Esophagus squamous epithelium (tissue), 5 donors: ENCODE results near the gene ACSL5. TPM values are rescaled to one million over a fixed set of nuclear protein-coding genes. Genes with fewer than 3 reads are reported as not detected.

Source experiments
- DNase-seq: peaks from one replicate; lab custom pipeline; 2025; lab: John Stamatoyannopoulos, UW
- H3K27ac ChIP-seq, 4 donors: fragments of 200-600 bp; sonication (generic); one replicate each; pipeline ENCODE4 v1.5.1; 2016 to 2019; ENCODE audit warnings: mild to moderate bottlenecking in 1 of 4
- H3K27me3 ChIP-seq, 4 donors: fragments of 200-600 bp; sonication (generic); 1 replicate in 3 of 4; 2 replicates in 1 of 4; pipeline versions ENCODE4 v1.5.1 to v1.6.0; 2017 to 2021; ENCODE audit warnings: antibody characterized with exemption in 1 of 4
- H3K36me3 ChIP-seq, 3 donors: fragments of 200-600 bp; sonication (generic); one replicate each; pipeline ENCODE4 v1.5.1; 2016 to 2019
- H3K4me1 ChIP-seq, 3 donors: fragments of 200-600 bp; sonication (generic); one replicate each; pipeline ENCODE4 v1.5.1; 2017 to 2019
- H3K4me3 ChIP-seq, 4 donors: fragments of 200-600 bp; sonication (generic); 1 replicate in 3 of 4; 2 replicates in 1 of 4; pipeline ENCODE4 v1.5.1; 2016 to 2019; ENCODE audit warnings: mild to moderate bottlenecking in 2 of 4, moderate library complexity in 1 of 4
- H3K9me3 ChIP-seq, 3 donors: fragments of 200-600 bp; sonication (generic); one replicate each; pipeline ENCODE4 v1.5.1; 2016 to 2019
- CTCF ChIP-seq, 6 experiments: fragments of 450-650 bp in 4 of 6; fragments of 200-600 bp in 2 of 6; sonication (generic) in 2 of 6; IDR thresholded peaks; one replicate each; pipeline ENCODE4 v1.5.1; 2016 to 2019; ENCODE audit warnings: antibody characterized with exemption in 6 of 6, mild to moderate bottlenecking in 4 of 6, moderate library complexity in 4 of 6
- POLR2A ChIP-seq, 4 donors: fragments of 450-650 bp; IDR thresholded peaks; one replicate each; pipeline ENCODE4 v1.6.1; 2017; ENCODE audit warnings: antibody characterized with exemption in 4 of 4, mild to moderate bottlenecking in 4 of 4, moderate library complexity in 3 of 4
- WGBS, 2 donors: methylation state at CpG; one replicate each; pipeline ENCODE4 v1.1.5; 2018; 5-methylcytosine and 5-hydroxymethylcytosine counted together
- intact Hi-C: fragments of 100-400 bp; cut with DNase I; formaldehyde crosslinking; loops from one replicate; pipeline ENCODE4 v1.15.0; 2022
- total RNA-seq, 4 donors: library from RNA; depleted of rRNA; stranded (reverse); fragments of >200 nt; gene quantifications; one replicate each; pipeline ENCODE4 v1.1.0, GENCODE V29; 2016
- donor health status: DM: yes; HTN: yes; CAD: no.

ACSL5 gene
- total RNA-seq, 4 donors from 2014 or later: 5.2 to 15.9 (median 8.2) TPM

GRCh38 chr10:112345743-112346142, 28.2 kb upstream of the ACSL5 start:
- H3K27me3 ChIP-seq: no peaks in the 10 kb centered on the region
- WGBS, 2 donors: 64 to 94% methylated on average over 1 to 6 of the region's 9 CpGs
- intact Hi-C loops: no loop called here

GRCh38 chr10:112346774-112347173, 27.1 kb upstream of the ACSL5 start:
- Histone ChIP-seq H3K4me3 (no peak overlapping the region), H3K27ac (no peak overlapping the region), H3K36me3 (no peaks in the 10 kb centered on the region), H3K4me1 (no peaks in the 10 kb centered on the region), H3K27me3 (no peaks in the 10 kb centered on the region), H3K9me3 (no peaks in the 10 kb centered on the region)
- WGBS, 2 donors: 81 to 96% methylated on average over 2 to 5 of the region's 5 CpGs
- DNase-seq: no peak
- intact Hi-C loops: no loop called here
- TF ChIP-seq POLR2A (IDR thresholded peaks at IDR 0.05) (no peak), CTCF (IDR thresholded peaks at IDR 0.05) (no peak)

More at GRCh38 chr10:112345743-112346142, 28.2 kb upstream of the ACSL5 start:
- H3K4me1 ChIP-seq: no peaks in the 10 kb centered on the region
- TF ChIP-seq POLR2A (IDR thresholded peaks at IDR 0.05): no peak
- TF ChIP-seq CTCF (IDR thresholded peaks at IDR 0.05): no peak
- H3K4me3 ChIP-seq: no peak overlapping the region
- no peak for DNase-seq
- no peak overlapping the region for H3K27ac ChIP-seq
- H3K9me3 ChIP-seq: no peaks in the 10 kb centered on the region
- no peaks in the 10 kb centered on the region for H3K36me3 ChIP-seq

GRCh38 chr10:112347709-112348671, 25.9 kb upstream of the ACSL5 start:
- no peaks in the 10 kb centered on the region for H3K27me3 ChIP-seq
- DNase-seq: no peak
- WGBS, 2 donors: 74 to 75% methylated on average over 12 of the region's 12 CpGs
- intact Hi-C loops: no loop called here
- H3K27ac ChIP-seq: no peak overlapping the region
- no peaks in the 10 kb centered on the region for H3K4me1 ChIP-seq
- no peak overlapping the region for H3K4me3 ChIP-seq
- H3K36me3 ChIP-seq: no peaks in the 10 kb centered on the region
- TF ChIP-seq CTCF (IDR thresholded peaks at IDR 0.05): no peak
- no peak for TF ChIP-seq POLR2A (IDR thresholded peaks at IDR 0.05)
- H3K9me3 ChIP-seq: no peaks in the 10 kb centered on the region

- intact Hi-C loops: no loop called here
- TF ChIP-seq POLR2A (IDR thresholded peaks at IDR 0.05): no peak
- no peak for DNase-seq
- Histone ChIP-seq H3K27ac (no peak overlapping the region), H3K27me3 (no peaks in the 10 kb centered on the region), H3K36me3 (no peaks in the 10 kb centered on the region), H3K9me3 (no peaks in the 10 kb centered on the region), H3K4me1 (no peaks in the 10 kb centered on the region), H3K4me3 (no peak overlapping the region)
- 80 to 85% methylated on average over 1 of the region's 1 CpG for WGBS, 2 donors
These were observed 25.2 kb upstream of the ACSL5 start for GRCh38 chr10:112348759-112349158.

- intact Hi-C loops: no loop called here
- Histone ChIP-seq H3K4me1 (no peaks in the 10 kb centered on the region), H3K27ac (no peak overlapping the region), H3K36me3 (no peaks in the 10 kb centered on the region), H3K4me3 (no peak overlapping the region), H3K27me3 (no peaks in the 10 kb centered on the region), H3K9me3 (no peaks in the 10 kb centered on the region)
- WGBS, 2 donors: 88% methylated on average over 13 of the region's 46 CpGs; no CpG with 5 or more reads in 1 of the 2 donors
- DNase-seq: no peak
- TF ChIP-seq CTCF (IDR thresholded peaks at IDR 0.05) (no peak), POLR2A (IDR thresholded peaks at IDR 0.05) (no peak)
These were observed 24.3 kb upstream of the ACSL5 start for GRCh38 chr10:112349521-112350085.
